Measurements from ENCODE around the gene AKAP13. TPM values are rescaled to one million over a fixed set of nuclear protein-coding genes. Genes with fewer than 3 reads are reported as not detected.

The AKAP13 gene
- polyA plus RNA-seq, 1 of the 3 experiments (the other 2 are of a cell fraction) = 8.4 TPM

DNA sequence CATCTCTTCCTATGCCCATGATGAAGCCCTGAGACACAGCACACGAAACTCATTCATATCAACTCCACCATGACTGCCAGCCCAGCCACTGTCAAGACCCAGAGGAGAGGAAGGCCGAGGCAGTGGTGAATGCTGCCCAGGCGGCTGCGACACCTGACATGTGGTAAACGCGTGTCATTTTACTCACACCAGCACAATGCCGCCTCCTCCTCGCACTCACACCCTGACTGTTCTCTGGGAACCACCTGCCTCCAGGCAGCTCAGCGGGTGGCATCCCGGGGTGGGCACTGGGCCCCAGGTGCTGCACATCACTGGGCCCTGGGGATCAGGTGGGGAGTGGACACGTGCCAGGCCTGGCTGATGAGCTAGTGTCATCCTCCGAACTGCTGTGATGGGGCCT lies 392.8 kb downstream of the AKAP13 start (continued):
- TF ChIP-seq ELF1 (IDR thresholded peaks at IDR 0.05) = no peak
- TF ChIP-seq SIN3A (IDR thresholded peaks at IDR 0.05; ENCODE audit: borderline replicate concordance, low read depth, low read length) = no peak
- no peak for TF ChIP-seq CHD2 (IDR thresholded peaks at IDR 0.05; ENCODE audit: low read length, partially characterized antibody)
- no peak for TF ChIP-seq RFX5 (IDR thresholded peaks at IDR 0.05; ENCODE audit: low read length)
- TF ChIP-seq, protein P1, sequence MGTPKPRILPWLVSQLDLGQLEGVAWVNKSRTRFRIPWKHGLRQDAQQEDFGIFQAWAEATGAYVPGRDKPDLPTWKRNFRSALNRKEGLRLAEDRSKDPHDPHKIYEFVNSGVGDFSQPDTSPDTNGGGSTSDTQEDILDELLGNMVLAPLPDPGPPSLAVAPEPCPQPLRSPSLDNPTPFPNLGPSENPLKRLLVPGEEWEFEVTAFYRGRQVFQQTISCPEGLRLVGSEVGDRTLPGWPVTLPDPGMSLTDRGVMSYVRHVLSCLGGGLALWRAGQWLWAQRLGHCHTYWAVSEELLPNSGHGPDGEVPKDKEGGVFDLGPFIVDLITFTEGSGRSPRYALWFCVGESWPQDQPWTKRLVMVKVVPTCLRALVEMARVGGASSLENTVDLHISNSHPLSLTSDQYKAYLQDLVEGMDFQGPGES (IDR thresholded peaks at IDR 0.05; ENCODE audit: low read depth, low read length) = no peak
- no peak for TF ChIP-seq RCOR1 (IDR thresholded peaks at IDR 0.05; ENCODE audit: low read length)
- no peak for TF ChIP-seq GABPA (IDR thresholded peaks at IDR 0.05; ENCODE audit: low read depth)
- TF ChIP-seq, protein P2, sequence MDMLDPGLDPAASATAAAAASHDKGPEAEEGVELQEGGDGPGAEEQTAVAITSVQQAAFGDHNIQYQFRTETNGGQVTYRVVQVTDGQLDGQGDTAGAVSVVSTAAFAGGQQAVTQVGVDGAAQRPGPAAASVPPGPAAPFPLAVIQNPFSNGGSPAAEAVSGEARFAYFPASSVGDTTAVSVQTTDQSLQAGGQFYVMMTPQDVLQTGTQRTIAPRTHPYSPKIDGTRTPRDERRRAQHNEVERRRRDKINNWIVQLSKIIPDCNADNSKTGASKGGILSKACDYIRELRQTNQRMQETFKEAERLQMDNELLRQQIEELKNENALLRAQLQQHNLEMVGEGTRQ (IDR thresholded peaks at IDR 0.05; ENCODE audit: borderline replicate concordance, low read depth, low read length) = no peak

DNA sequence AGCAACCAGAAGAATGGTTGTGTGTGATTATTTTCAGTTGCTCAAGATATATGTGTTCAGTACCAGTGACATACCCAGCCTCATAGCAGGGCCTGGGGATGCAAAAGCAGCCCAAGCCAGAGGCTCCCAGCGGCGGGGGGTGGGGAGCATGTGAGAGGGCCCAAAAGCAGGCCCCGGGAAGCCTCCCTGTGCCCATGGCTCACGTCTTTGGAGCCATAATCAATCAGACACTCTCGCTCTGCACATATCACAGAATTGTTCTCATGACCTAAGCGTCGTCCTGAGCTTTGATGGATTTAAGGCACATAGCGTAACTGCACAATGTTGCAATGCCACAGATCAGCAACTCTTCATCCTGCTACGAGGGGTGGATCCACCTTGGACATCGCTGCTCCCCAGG lies 393.6 kb downstream of the AKAP13 start:
- H3K27ac ChIP-seq (ENCODE audit: low read depth in 2 of 2, low read length in 1 of 2) = no peak overlapping the region
- H3K9me3 ChIP-seq = no peaks in the 10 kb centered on the region
- H3K4me2 ChIP-seq = no peak overlapping the region
- ChIA-PET CTCF (interaction anchor here (1.0 to 1.8 kb wide), 4 partner anchors 11 to 66 kb away, joined by 3 to 6 read pairs (median 4); no protein-coding TSS in a partner anchor), POLR2A (no interaction called here)
- no peak overlapping the region for H3K4me3 ChIP-seq (ENCODE audit: low read depth in 2 of 2, low read length in 1 of 2)
- peaks cover 7% of the 10 kb centered on the region for H4K20me1 ChIP-seq (ENCODE audit: insufficient read depth)
- H3K79me2 ChIP-seq (ENCODE audit: insufficient read depth) = peaks cover 42% of the 10 kb centered on the region; the same call in 1 of the 2 replicates
- H3K36me3 ChIP-seq (replicated peaks in 1 of 2; ENCODE audit: control insufficient read depth in 1 of 2, insufficient read depth in 2 of 2, low read length in 1 of 2) = no peaks in the 10 kb centered on the region
- no peaks in the 10 kb centered on the region for H3F3A ChIP-seq (replicated peaks; ENCODE audit: insufficient read depth)
- H3K4me1 ChIP-seq (ENCODE audit: control insufficient read depth in 1 of 2, insufficient read depth in 2 of 2, low read depth in 1 of 2, low read length in 1 of 2) = peaks cover 5 to 27% of the 10 kb centered on the region in 2 experiments; a peak in 2 of 4 replicates
- no peaks in the 10 kb centered on the region for H3K9me2 ChIP-seq
- 95% methylated on average over 7 of the region's 10 CpGs for WGBS (ENCODE audit: low lambda C conversion rate)
- no peak for DNase-seq
- H2AFZ ChIP-seq (ENCODE audit: low read depth) = no peak overlapping the region
- H3K9ac ChIP-seq = no peak overlapping the region
- no peaks in the 10 kb centered on the region for H3K27me3 ChIP-seq (ENCODE audit: insufficient read depth)
- TF ChIP-seq RFX5 (IDR thresholded peaks at IDR 0.05; ENCODE audit: low read length) = no peak
- TF ChIP-seq, protein P3, sequence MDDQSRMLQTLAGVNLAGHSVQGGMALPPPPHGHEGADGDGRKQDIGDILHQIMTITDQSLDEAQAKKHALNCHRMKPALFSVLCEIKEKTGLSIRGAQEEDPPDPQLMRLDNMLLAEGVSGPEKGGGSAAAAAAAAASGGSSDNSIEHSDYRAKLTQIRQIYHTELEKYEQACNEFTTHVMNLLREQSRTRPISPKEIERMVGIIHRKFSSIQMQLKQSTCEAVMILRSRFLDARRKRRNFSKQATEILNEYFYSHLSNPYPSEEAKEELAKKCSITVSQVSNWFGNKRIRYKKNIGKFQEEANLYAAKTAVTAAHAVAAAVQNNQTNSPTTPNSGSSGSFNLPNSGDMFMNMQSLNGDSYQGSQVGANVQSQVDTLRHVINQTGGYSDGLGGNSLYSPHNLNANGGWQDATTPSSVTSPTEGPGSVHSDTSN (IDR thresholded peaks at IDR 0.05) = no peak
- no peak for TF ChIP-seq POLR2AphosphoS5 (IDR thresholded peaks at IDR 0.05; ENCODE audit: low read depth, low read length)
- TF ChIP-seq EP300 (IDR thresholded peaks at IDR 0.05; ENCODE audit: borderline replicate concordance in 1 of 2, low read depth in 1 of 2, low read length in 1 of 2) = no peak
- TF ChIP-seq FOSL2 (IDR thresholded peaks at IDR 0.05; ENCODE audit: borderline replicate concordance, low read depth) = no peak
- TF ChIP-seq NFIC (IDR thresholded peaks at IDR 0.05; ENCODE audit: borderline replicate concordance) = no peak
- no peak for TF ChIP-seq NRF1 (IDR thresholded peaks at IDR 0.05; ENCODE audit: low read depth, low read length)
- TF ChIP-seq, protein P2 (IDR thresholded peaks at IDR 0.05; ENCODE audit: borderline replicate concordance, low read depth, low read length) = no peak
- no peak for TF ChIP-seq GABPA (IDR thresholded peaks at IDR 0.05; ENCODE audit: low read depth)
- no peak for TF ChIP-seq TEAD4 (IDR thresholded peaks at IDR 0.05; ENCODE audit: borderline replicate concordance, insufficient read depth)
- TF ChIP-seq, protein P4, sequence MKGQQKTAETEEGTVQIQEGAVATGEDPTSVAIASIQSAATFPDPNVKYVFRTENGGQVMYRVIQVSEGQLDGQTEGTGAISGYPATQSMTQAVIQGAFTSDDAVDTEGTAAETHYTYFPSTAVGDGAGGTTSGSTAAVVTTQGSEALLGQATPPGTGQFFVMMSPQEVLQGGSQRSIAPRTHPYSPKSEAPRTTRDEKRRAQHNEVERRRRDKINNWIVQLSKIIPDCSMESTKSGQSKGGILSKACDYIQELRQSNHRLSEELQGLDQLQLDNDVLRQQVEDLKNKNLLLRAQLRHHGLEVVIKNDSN (IDR thresholded peaks at IDR 0.05; ENCODE audit: borderline replicate concordance, low read depth) = no peak

Measured in SK-N-SH (cell line).